Aorta (tissue), 5 donors: ENCODE measurements around the gene CSNK2A1. TPM values are rescaled to one million over a fixed set of nuclear protein-coding genes. Genes with fewer than 3 reads are reported as not detected.
A peak's percentile ranks its signal among the peaks of the same experiment; 100 is the strongest.

Experiments
- ATAC-seq: fragments of 200-7000 bp; cut with Tn5 transposase; one replicate; pipeline ENCODE4 v1.9.1; 2022; ENCODE audit warnings: moderate library complexity; ENCODE audit not compliant: low FRiP score
- DNase-seq, 2 donors: peaks; one replicate each; pipeline ENCODE4 v3.0.0-alpha.2; 2020
- H3K27ac ChIP-seq, 2 donors: one replicate each; pipeline ENCODE4 v1.5.1; 2013; ENCODE audit warnings: low read length in 2 of 2, mild to moderate bottlenecking in 2 of 2, moderate library complexity in 2 of 2, control low read depth in 1 of 2, inconsistent platforms in 1 of 2, low read depth in 1 of 2
- H3K27me3 ChIP-seq, 2 donors: one replicate each; pipeline ENCODE4 v1.6.1; 2013; ENCODE audit warnings: control low read depth in 1 of 2, low read length in 1 of 2, mild to moderate bottlenecking in 1 of 2, moderate library complexity in 1 of 2; ENCODE audit not compliant: insufficient read depth in 2 of 2, control insufficient read depth in 1 of 2
- H3K36me3 ChIP-seq, 2 donors: one replicate each; pipeline ENCODE4 v1.6.1; 2013; ENCODE audit warnings: control low read depth in 1 of 2, low read length in 1 of 2, mild to moderate bottlenecking in 1 of 2; ENCODE audit not compliant: insufficient read depth in 2 of 2, control insufficient read depth in 1 of 2
- H3K4me1 ChIP-seq, 2 donors: one replicate each; pipeline ENCODE4 v1.6.1; 2013; ENCODE audit warnings: low read length in 2 of 2, control low read depth in 1 of 2, mild to moderate bottlenecking in 1 of 2, moderate library complexity in 1 of 2; ENCODE audit not compliant: insufficient read depth in 2 of 2, control insufficient read depth in 1 of 2
- H3K4me3 ChIP-seq, 2 donors: one replicate each; pipeline ENCODE4 v1.5.1; 2013; ENCODE audit warnings: low read length in 2 of 2, control low read depth in 1 of 2, mild to moderate bottlenecking in 1 of 2
- H3K9me3 ChIP-seq: one replicate; pipeline ENCODE4 v1.6.1; 2013; ENCODE audit warnings: mild to moderate bottlenecking, low read length; ENCODE audit not compliant: control insufficient read depth
- WGBS, 2 donors: extraction: QIAGEN DNeasy Blood & Tissue Kit; methylation state at CpG; one replicate each; pipeline ENCODE4 v1.1.7; 2013; 5-methylcytosine and 5-hydroxymethylcytosine counted together
- intact Hi-C, 2 donors: fragments of 100-400 bp; cut with DNase I; formaldehyde crosslinking; loops; one replicate each; pipeline versions ENCODE4 v1.14.2 to v1.15.0; 2022
- polyA plus RNA-seq, 2 donors: library from polyadenylated mRNA; stranded (reverse); fragments of 200-250 nt; gene quantifications; one replicate each; pipeline ENCODE4 v1.2.3, GENCODE V29; 2013
- total RNA-seq, 2 donors: library from RNA; stranded (reverse); fragmentation: NEBNext Ultra II Directional; extraction: Animal tissue kit (Norgen Biotek cat#: 25700); gene quantifications; one replicate each; pipeline ENCODE4 v1.2.1, GENCODE V29; 2021
- donor health status: healthy with polysubstance abuse.
- donor health status: Bipolar disorder and iron deficiency.
- donor health status: DM: no; HTN: no; CAD: no.
- donor health status: DM: no; HTN: no; CAD: no.
- donor health status: DM: yes; HTN: yes; CAD: no.

Gene CSNK2A1
- total and polyA plus RNA-seq, 4 donors, result 23.4 to 98.2 (median 50.6) TPM

DNA sequence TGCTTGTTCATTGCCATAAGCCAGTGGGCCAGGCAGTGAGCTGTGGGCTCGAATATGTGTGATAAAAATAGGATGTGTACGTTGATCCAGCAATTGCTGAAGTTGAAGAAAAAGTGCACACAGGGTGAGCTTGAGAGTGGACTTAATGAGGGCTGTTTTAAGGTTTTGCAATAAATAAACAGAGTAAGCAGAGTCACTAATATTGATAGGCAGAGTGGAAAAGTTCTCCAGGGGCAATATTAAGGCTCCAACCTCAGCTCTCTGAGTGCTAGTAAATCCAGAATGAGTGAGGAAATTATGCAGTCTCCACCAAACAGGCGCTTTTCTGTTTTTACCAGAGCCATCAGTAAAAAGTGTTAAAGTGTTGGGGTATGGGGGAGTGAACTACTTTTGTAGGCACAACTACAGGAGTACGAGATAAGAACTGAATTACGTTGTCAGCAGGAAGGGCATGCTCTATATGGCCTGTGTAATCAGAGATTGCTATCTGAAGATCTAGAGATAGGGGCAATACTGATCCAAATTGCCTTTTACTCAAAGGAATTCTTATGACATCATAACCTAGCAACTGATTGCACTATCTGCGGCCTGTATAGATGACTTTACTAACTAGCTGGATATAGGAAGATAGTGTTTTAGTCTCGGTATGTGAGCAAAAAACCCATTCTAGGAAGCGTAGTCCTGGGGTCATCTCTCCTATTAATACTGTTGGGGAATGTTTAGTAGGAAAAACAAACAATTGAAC, 73.7 kb downstream of the CSNK2A1 start:
- H3K27ac ChIP-seq, result no peak overlapping the region
- no peaks in the 10 kb centered on the region for H3K36me3 ChIP-seq
- ATAC-seq (no peak), DNase-seq (no peak)
- no peaks in the 10 kb centered on the region for H3K9me3 ChIP-seq
- WGBS, 2 donors, result 69% methylated on average over 8 of the region's 8 CpGs
- intact Hi-C loops, result loop anchor here in 1 of 2 donors (10.0 kb wide), 1 partner anchor 65 kb away; the partner anchor contains the start of gene RBCK1
- H3K4me1 ChIP-seq, result no peaks in the 10 kb centered on the region
- H3K4me3 ChIP-seq, result no peak overlapping the region
- H3K27me3 ChIP-seq, result no peaks in the 10 kb centered on the region

DNA sequence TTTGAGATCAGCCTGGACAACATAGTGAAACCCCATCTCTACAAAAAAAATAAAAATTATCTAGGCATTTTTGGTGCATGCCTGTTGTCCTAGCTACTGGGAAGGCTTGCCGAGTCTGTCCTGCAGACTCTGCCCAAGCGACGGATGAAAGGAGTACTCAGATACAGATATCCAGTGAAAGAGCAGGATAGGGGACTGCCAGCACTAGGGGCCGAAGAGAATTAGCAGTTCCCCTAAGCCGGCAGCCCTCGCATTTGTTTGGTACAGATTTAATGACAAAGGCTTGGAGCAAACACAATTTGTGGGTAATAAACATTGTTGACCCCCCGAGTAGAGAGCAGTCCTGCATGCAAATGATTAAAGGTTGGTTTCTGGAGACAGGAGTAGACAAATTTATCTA, 75.8 kb downstream of the CSNK2A1 start:
- 81 to 88% methylated on average over 7 of the region's 7 CpGs for WGBS, 2 donors
- H3K27me3 ChIP-seq, result no peaks in the 10 kb centered on the region
- ATAC-seq (no peak), DNase-seq (no peak)
- intact Hi-C loops, result no loop called here
- H3K9me3 ChIP-seq, result no peaks in the 10 kb centered on the region
- no peak overlapping the region for H3K4me3 ChIP-seq
- no peak overlapping the region for H3K27ac ChIP-seq
- no peaks in the 10 kb centered on the region for H3K4me1 ChIP-seq
- H3K36me3 ChIP-seq, result no peaks in the 10 kb centered on the region

DNA sequence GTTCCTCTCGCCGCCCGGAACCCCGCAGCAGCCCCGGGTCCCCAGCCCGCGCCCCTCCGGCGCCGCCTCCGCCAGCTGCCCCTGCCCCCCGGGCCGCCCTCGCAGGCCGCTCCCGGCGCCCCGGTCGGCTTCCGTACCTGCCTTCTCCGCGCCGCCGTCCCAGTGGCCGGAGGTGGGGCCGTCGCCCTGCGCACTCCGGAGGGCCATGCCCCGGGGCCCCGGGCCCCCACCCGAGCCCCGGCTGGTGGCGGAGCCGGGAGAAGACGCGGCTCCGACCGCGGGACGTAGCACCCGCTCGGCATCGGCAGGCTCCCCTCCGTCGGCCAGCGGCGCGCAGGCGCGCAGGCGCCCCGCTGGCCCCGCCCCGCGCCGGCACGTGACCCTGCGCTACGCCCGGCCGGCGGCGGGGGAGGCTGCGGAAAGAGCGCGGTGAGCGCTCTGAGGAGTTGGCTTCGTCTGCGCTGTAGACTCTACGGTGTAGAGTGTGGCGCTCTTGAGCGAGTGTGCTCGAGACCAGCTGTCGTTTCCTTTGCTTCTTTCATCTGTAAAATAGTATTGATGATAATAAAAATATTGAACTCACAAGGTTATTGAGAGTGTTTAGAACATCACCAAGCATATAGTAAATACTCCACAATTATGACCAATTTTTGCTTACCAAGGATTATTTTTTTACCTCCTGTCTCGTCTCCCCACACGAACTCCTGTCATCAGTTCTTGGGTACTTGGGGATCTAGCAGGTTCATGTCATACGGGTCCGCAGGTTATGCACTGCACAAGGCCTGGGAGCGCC, 81.2 kb downstream of the CSNK2A1 start, which contains the start of gene TBC1D20:
Gene TBC1D20, minus strand, starts transcription at position 335 of the 793 bp plus-strand sequence. Its CDS starts 128 bp downstream, at position 207.
- Histone ChIP-seq H3K4me1 (peaks cover 2 to 3% of the 10 kb centered on the region in 2 donors), H3K27ac (peak within 1 kb of the TSS; percentile 57 to 76), H3K4me3 (peak within 1 kb of the TSS; percentile 76 to 99), H3K27me3 (no peaks in the 10 kb centered on the region), H3K9me3 (no peaks in the 10 kb centered on the region), H3K36me3 (peaks cover 0 to 2% of the 10 kb centered on the region in 2 donors)
- 1% methylated on average over 46 to 80 of the region's 80 CpGs for whole genome bisulfite sequencing, 2 donors
- intact Hi-C loops, result loop anchor here in 1 of 2 donors (5.0 kb wide), 1 partner anchor 55 kb away; the partner anchor contains the start of gene RBCK1
- DNase-seq, result peak; percentile 90 to 94
- peak; percentile 98 for ATAC-seq

DNA sequence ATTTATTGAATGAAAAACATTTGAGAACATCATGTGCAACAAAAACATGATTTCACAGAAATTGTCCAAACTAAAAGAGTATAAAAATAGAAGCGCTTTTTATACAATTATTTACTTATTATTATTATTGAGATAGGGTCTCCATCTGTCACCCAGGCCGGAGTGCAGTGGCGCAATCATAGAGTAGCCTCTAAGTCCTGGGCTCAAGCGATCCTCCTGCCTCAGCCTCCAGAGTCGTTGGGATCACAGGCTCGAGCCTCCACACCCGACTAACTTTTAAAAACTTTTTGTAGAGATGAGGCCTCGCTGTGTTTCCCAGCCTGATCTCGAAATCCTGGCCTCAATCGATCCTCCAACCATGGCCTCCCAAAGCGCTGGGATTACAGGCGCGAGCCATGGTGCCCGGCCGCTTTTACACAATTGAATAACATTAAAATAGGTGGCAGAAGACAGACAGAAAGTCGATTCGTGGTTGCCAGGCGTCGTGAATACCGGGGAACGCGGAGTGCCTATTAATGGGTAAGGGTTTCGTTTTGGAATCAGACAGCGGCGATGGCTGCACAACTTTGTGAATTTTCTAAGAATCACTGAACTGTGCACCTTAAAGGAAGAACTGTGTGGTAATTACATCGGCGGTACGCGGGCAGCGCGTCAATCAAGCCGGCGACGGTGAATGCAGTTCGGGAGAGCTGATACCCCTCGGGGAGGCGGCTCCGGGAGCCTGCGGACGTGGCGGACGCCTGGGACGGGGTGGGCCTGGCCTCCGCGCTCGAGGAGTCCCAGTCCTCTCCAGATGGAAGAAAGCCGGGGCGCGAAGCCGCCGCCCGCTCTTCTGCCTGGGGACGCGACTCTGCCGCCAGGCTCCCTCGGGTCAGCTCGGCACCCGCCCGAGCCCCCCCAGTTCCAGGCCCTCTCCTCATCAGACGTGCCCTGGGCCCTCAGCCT, 82.1 kb downstream of the CSNK2A1 start:
- no peaks in the 10 kb centered on the region for H3K9me3 ChIP-seq
- peak overlapping the region; percentile 57 to 76 for H3K27ac ChIP-seq
- intact Hi-C loops, result loop anchor here in 1 of 2 donors (5.0 kb wide), 1 partner anchor 54 kb away; the partner anchor contains the start of gene RBCK1
- DNase-seq (peak; percentile 75 to 88), ATAC-seq (peak; percentile 68)
- 7 to 8% methylated on average over 58 to 60 of the region's 60 CpGs for WGBS, 2 donors
- H3K4me1 ChIP-seq, result peaks cover 2 to 3% of the 10 kb centered on the region in 2 donors
- no peaks in the 10 kb centered on the region for H3K27me3 ChIP-seq
- peak overlapping the region; percentile 76 to 99 for H3K4me3 ChIP-seq
- H3K36me3 ChIP-seq, result peaks cover 0 to 2% of the 10 kb centered on the region in 2 donors

DNA sequence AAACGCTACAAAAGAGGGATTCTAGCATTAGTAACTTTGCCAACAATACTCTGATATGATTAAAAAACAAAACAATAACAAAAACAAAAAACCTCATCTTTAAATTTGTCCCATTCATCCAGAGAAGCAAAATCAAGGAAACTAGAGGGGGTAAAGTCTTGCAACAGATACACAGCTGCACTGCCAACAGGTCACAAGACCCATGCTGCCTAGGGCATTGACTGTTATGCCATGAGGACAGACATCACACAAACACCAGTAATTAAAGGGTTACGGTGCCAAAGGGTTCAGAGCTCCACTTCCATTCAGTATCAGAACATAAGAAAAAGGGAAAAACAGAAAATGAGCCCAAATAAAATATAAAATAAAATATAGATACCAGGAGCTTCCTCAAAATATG, 82.9 kb downstream of the CSNK2A1 start:
- H3K27ac ChIP-seq, result peak overlapping the region in 1 of 2 donors; percentile 33
- peaks cover 2 to 3% of the 10 kb centered on the region in 2 donors for H3K4me1 ChIP-seq

DNA sequence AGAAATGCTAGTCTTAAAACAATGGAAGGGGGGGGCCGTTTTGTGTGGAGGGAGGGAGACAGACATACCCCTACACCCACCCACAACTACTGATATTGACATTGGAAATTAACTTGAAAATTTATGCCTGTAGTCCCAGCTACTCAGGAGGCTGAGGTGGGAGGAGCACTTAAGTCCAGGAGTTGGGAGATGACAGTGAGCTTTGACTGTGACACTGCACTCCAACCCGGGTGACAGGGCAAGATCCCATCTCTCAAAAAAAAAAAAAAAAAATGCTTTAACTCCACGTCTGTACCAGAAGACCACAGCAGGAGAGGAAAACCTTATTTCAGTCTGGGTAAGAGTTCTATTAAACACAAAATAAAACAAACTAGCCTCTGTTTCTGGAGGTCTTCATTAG, 83.4 kb downstream of the CSNK2A1 start:
- ATAC-seq (no peak), DNase-seq (no peak)
- H3K4me1 ChIP-seq, result peaks cover 2 to 3% of the 10 kb centered on the region in 2 donors
- intact Hi-C loops, result loop anchor here in 1 of 2 donors (5.0 kb wide), 1 partner anchor 53 kb away; the partner anchor contains the start of gene RBCK1
- H3K27ac ChIP-seq, result no peak overlapping the region
- H3K27me3 ChIP-seq, result no peaks in the 10 kb centered on the region
- H3K4me3 ChIP-seq, result no peak overlapping the region
- H3K9me3 ChIP-seq, result no peaks in the 10 kb centered on the region
- 28 to 34% methylated on average over 3 of the region's 3 CpGs for WGBS, 2 donors
- H3K36me3 ChIP-seq, result peaks cover 0 to 2% of the 10 kb centered on the region in 2 donors

More for the DNA sequence above, 82.9 kb downstream of the CSNK2A1 start:
- ATAC-seq (no peak), DNase-seq (no peak)
- intact Hi-C loops, result loop anchor here in 1 of 2 donors (5.0 kb wide), 1 partner anchor 53 kb away; the partner anchor contains the start of gene RBCK1
- Histone ChIP-seq H3K36me3 (peaks cover 0 to 2% of the 10 kb centered on the region in 2 donors), H3K4me3 (no peak overlapping the region), H3K9me3 (no peaks in the 10 kb centered on the region), H3K27me3 (no peaks in the 10 kb centered on the region)
- WGBS, 2 donors, result 41 to 46% methylated on average over 2 of the region's 2 CpGs

DNA sequence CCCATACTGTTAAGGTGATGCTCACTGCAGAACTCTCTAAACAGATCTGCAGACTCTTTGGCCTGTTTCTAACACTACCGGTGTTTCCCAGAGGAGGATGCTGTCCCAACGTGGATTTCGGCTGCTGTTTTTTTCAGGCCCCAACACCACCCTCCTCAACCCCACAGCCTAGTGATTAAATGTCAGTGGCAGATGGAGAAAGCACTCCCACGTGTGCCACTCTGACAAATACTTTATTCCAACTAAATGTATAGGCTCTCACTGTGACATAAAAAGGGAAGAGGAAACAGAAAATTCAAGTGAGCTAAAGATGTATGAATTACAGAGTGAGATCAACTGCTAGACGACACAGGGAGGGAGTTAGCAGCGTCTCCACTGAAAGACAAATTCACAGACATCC, 84.8 kb downstream of the CSNK2A1 start:
- H3K4me3 ChIP-seq, result no peak overlapping the region
- peaks cover 2 to 3% of the 10 kb centered on the region in 2 donors for H3K4me1 ChIP-seq
- H3K27me3 ChIP-seq, result no peaks in the 10 kb centered on the region
- intact Hi-C loops, result no loop called here
- H3K9me3 ChIP-seq, result no peaks in the 10 kb centered on the region
- DNase-seq (no peak), ATAC-seq (no peak)
- no peak overlapping the region for H3K27ac ChIP-seq
- peaks cover 0 to 2% of the 10 kb centered on the region in 2 donors for H3K36me3 ChIP-seq
- WGBS, 2 donors, result 51 to 56% methylated on average over 6 of the region's 6 CpGs

DNA sequence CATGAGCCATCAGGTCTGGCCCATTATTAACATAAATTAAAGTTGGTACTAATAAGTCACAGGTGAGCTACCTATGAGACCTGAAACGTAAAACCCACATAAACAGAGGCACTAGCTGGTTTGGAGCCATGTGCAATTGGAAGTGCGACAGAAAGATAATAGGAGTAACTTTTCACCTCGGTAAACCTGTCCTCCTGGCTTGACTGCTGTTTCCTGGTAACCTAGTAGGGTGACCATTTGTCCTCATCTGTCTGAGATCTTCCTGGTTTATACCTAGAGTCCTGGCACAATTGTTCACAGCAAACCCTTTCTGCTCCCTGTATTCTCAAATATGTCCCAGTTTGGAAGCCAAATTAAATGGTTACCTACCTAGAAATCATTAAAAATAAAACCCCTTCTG, 88.6 kb downstream of the CSNK2A1 start:
- no peak overlapping the region for H3K27ac ChIP-seq
- no peaks in the 10 kb centered on the region for H3K9me3 ChIP-seq
- DNase-seq (no peak), ATAC-seq (no peak)
- H3K4me3 ChIP-seq, result no peak overlapping the region
- no peaks in the 10 kb centered on the region for H3K4me1 ChIP-seq
- 76 to 77% methylated on average over 3 of the region's 3 CpGs for WGBS, 2 donors
- H3K36me3 ChIP-seq, result peaks cover 0 to 2% of the 10 kb centered on the region in 2 donors
- H3K27me3 ChIP-seq, result no peaks in the 10 kb centered on the region
- intact Hi-C loops, result no loop called here
